ENCODE data around the gene MISFA. TPM values are rescaled to one million over a fixed set of nuclear protein-coding genes. Genes with fewer than 3 reads are reported as not detected.

MISFA gene
- total RNA-seq (1 to 10 TPM in 1 of 5 experiments, under 1 TPM in 1, not detected in 3; 0.75 to 2.2 TPM), polyA plus RNA-seq (under 1 TPM; 0.21 to 0.41 TPM), total RNA-seq (not detected)

DNA sequence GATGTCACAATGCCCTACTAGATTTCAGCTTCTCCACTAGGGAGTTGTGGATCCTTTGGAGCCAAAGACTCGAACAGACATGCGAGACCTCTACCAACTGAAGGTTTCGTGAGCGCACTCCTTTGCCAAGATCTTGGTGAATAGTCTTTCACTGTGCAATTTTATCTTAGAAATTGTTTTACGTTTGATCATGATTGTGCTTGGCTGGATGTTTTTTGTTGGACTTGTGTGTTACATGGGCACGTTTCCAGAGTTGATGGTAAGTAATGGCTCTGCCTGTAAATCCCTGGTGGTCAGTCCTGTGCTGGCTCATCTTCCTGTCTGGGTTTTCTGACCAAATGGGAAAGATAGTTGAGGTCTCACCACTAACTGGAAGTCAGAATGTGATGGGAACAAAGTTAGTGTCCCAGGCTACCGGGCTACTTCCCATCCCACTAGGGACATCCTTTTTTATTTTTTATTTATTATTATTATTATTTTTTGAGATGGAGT is at the start of gene MISFA:
MISFA (plus strand) TSS at position 51 of the 492 bp plus-strand sequence; CDS start at position 191, 140 bp downstream.
- no peaks in the 10 kb centered on the region for H3K9me3 ChIP-seq (ENCODE audit: control insufficient read depth in 2 of 3, low read length in 3 of 3)
- H3K4me3 ChIP-seq (ENCODE audit: low read length), result no peak within 1 kb of the TSS
- Mint-ChIP-seq H3K4me3 (no peak within 1 kb of the TSS), H3K27me3 (no peaks in the 10 kb centered on the region), H3K27ac (no peak within 1 kb of the TSS), H3K36me3 (peaks cover 0 to 5% (median 0%) of the 10 kb centered on the region in 5 donors), H3K9me3 (peaks cover 0 to 2% (median 0%) of the 10 kb centered on the region in 11 donors), H3K4me1 (peaks cover 0 to 2% (median 0%) of the 10 kb centered on the region in 7 donors)
- ChIA-PET POLR2A (no interaction called here), CTCF (no interaction called here)
- ATAC-seq, result no peak
- no peaks in the 10 kb centered on the region for H3K36me3 ChIP-seq (ENCODE audit: control insufficient read depth in 2 of 3, insufficient read depth in 3 of 3, low read length in 3 of 3)
- no peaks in the 10 kb centered on the region for H3K4me1 ChIP-seq (ENCODE audit: control insufficient read depth in 2 of 2, insufficient read depth in 2 of 2, low read length in 2 of 2)
- DNase-seq, result no peak
- H3K27ac ChIP-seq (ENCODE audit: low read depth, low read length), result no peak within 1 kb of the TSS
- intact Hi-C loops (cut with micrococcal nuclease), result no loop called here
- no peaks in the 10 kb centered on the region for H3K27me3 ChIP-seq (ENCODE audit: control insufficient read depth in 2 of 2, insufficient read depth in 2 of 2, low read length in 2 of 2)

GRCh38 chr11:18563090-18563730 is 36.4 kb upstream of the MISFA start:
- Mint-ChIP-seq H3K9me3 (no peaks in the 10 kb centered on the region), H3K4me3 (no peak overlapping the region), H3K4me1 (no peaks in the 10 kb centered on the region), H3K27me3 (no peaks in the 10 kb centered on the region), H3K27ac (no peak overlapping the region), H3K36me3 (peaks cover 0 to 8% (median 6%) of the 10 kb centered on the region in 5 donors)
- ATAC-seq, result no peak
- Histone ChIP-seq H3K9me3 (ENCODE audit: control insufficient read depth in 2 of 3, low read length in 3 of 3) (no peaks in the 10 kb centered on the region), H3K27me3 (ENCODE audit: control insufficient read depth in 2 of 2, insufficient read depth in 2 of 2, low read length in 2 of 2) (no peaks in the 10 kb centered on the region), H3K36me3 (ENCODE audit: control insufficient read depth in 2 of 3, insufficient read depth in 3 of 3, low read length in 3 of 3) (no peaks in the 10 kb centered on the region), H3K27ac (ENCODE audit: low read depth, low read length) (no peak overlapping the region), H3K4me3 (ENCODE audit: low read length) (no peak overlapping the region), H3K4me1 (ENCODE audit: control insufficient read depth in 2 of 2, insufficient read depth in 2 of 2, low read length in 2 of 2) (no peaks in the 10 kb centered on the region)
- ChIA-PET CTCF (no interaction called here), POLR2A (interaction anchor here (0.7 kb wide), 1 partner anchor 117 kb away, joined by 7 read pairs; no protein-coding TSS in a partner anchor)
- no peak for DNase-seq
- intact Hi-C loops (cut with micrococcal nuclease), result no loop called here

DNA sequence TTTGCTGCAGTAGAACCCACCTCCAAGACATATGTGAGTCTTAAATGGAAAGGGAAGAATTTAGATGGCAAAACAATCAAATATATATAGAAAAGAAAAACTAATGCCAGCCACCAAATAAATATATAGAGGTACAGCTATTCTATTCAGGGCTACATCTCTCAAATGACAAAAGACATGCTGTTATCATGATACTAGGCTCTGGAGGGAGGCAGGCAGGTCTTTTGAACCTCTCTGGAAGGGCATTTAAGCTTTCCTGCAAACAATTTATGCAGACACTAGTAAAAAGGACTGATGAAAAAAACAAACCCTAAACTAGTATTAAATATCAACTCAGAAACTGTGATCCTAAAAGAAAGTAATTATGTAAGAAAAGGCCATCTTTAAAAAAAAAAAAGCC is 35.4 kb upstream of the MISFA start:
- Mint-ChIP-seq H3K27ac (peak overlapping the region in 2 of 9 donors; percentile 19 to 31), H3K4me3 (no peak overlapping the region), H3K36me3 (peaks cover 0 to 8% (median 6%) of the 10 kb centered on the region in 5 donors), H3K4me1 (no peaks in the 10 kb centered on the region), H3K9me3 (no peaks in the 10 kb centered on the region), H3K27me3 (no peaks in the 10 kb centered on the region)
- Histone ChIP-seq H3K27me3 (ENCODE audit: control insufficient read depth in 2 of 2, insufficient read depth in 2 of 2, low read length in 2 of 2) (no peaks in the 10 kb centered on the region), H3K27ac (ENCODE audit: low read depth, low read length) (no peak overlapping the region), H3K4me3 (ENCODE audit: low read length) (no peak overlapping the region), H3K9me3 (ENCODE audit: control insufficient read depth in 2 of 3, low read length in 3 of 3) (no peaks in the 10 kb centered on the region), H3K36me3 (ENCODE audit: control insufficient read depth in 2 of 3, insufficient read depth in 3 of 3, low read length in 3 of 3) (no peaks in the 10 kb centered on the region), H3K4me1 (ENCODE audit: control insufficient read depth in 2 of 2, insufficient read depth in 2 of 2, low read length in 2 of 2) (no peaks in the 10 kb centered on the region)
- intact Hi-C loops (cut with micrococcal nuclease), result no loop called here
- ChIA-PET POLR2A (no interaction called here), CTCF (no interaction called here)
- no peak for DNase-seq
- ATAC-seq, result no peak

DNA sequence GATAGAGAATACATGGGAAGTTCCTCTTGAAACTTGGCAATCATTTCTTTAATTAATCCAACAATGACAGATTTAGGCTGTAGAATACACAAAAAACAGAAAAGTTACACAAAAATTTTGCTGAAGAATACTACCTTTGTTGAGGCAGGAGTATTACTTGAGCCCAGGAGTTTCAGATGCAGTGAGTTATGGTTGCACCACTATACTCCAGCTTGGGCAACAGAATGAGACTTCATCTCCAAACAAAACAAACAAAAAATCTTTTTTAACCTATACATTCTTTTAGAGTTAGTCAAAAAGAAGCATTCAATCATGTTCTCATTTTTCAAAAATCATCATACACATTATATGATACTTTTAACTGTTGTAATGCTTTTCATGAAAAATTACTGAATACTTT is 33.2 kb upstream of the MISFA start:
- Histone ChIP-seq H3K36me3 (ENCODE audit: control insufficient read depth in 2 of 3, insufficient read depth in 3 of 3, low read length in 3 of 3) (no peaks in the 10 kb centered on the region), H3K27me3 (ENCODE audit: control insufficient read depth in 2 of 2, insufficient read depth in 2 of 2, low read length in 2 of 2) (no peaks in the 10 kb centered on the region), H3K27ac (ENCODE audit: low read depth, low read length) (no peak overlapping the region), H3K9me3 (ENCODE audit: control insufficient read depth in 2 of 3, low read length in 3 of 3) (no peaks in the 10 kb centered on the region), H3K4me3 (ENCODE audit: low read length) (no peak overlapping the region), H3K4me1 (ENCODE audit: control insufficient read depth in 2 of 2, insufficient read depth in 2 of 2, low read length in 2 of 2) (no peaks in the 10 kb centered on the region)
- no peak for ATAC-seq
- Mint-ChIP-seq H3K4me3 (no peak overlapping the region), H3K4me1 (peaks cover 0 to 2% (median 0%) of the 10 kb centered on the region in 7 donors), H3K27ac (no peak overlapping the region), H3K27me3 (no peaks in the 10 kb centered on the region), H3K9me3 (no peaks in the 10 kb centered on the region), H3K36me3 (peaks cover 0 to 15% (median 4%) of the 10 kb centered on the region in 5 donors)
- no peak for DNase-seq
- intact Hi-C loops (cut with micrococcal nuclease), result no loop called here
- ChIA-PET POLR2A (no interaction called here), CTCF (no interaction called here)

GRCh38 chr11:18567081-18567480 is 32.5 kb upstream of the MISFA start:
- no peaks in the 10 kb centered on the region for H3K4me1 ChIP-seq (ENCODE audit: control insufficient read depth in 2 of 2, insufficient read depth in 2 of 2, low read length in 2 of 2)
- H3K27ac ChIP-seq (ENCODE audit: low read depth, low read length), result no peak overlapping the region
- no peaks in the 10 kb centered on the region for H3K27me3 ChIP-seq (ENCODE audit: control insufficient read depth in 2 of 2, insufficient read depth in 2 of 2, low read length in 2 of 2)
- H3K36me3 ChIP-seq (ENCODE audit: control insufficient read depth in 2 of 3, insufficient read depth in 3 of 3, low read length in 3 of 3), result no peaks in the 10 kb centered on the region
- DNase-seq (no peak), ATAC-seq (no peak)
- no peaks in the 10 kb centered on the region for H3K9me3 ChIP-seq (ENCODE audit: control insufficient read depth in 2 of 3, low read length in 3 of 3)
- ChIA-PET POLR2A (no interaction called here), CTCF (interaction anchor here (0.6 kb wide), 1 partner anchor 113 kb away, joined by 6 read pairs; no protein-coding TSS in a partner anchor)
- Mint-ChIP-seq H3K4me1 (peaks cover 0 to 4% (median 0%) of the 10 kb centered on the region in 7 donors), H3K9me3 (no peaks in the 10 kb centered on the region), H3K27ac (no peak overlapping the region), H3K27me3 (no peaks in the 10 kb centered on the region), H3K36me3 (peaks cover 0 to 20% (median 5%) of the 10 kb centered on the region in 5 donors), H3K4me3 (no peak overlapping the region)
- intact Hi-C loops (cut with micrococcal nuclease), result no loop called here
- no peak overlapping the region for H3K4me3 ChIP-seq (ENCODE audit: low read length)

DNA sequence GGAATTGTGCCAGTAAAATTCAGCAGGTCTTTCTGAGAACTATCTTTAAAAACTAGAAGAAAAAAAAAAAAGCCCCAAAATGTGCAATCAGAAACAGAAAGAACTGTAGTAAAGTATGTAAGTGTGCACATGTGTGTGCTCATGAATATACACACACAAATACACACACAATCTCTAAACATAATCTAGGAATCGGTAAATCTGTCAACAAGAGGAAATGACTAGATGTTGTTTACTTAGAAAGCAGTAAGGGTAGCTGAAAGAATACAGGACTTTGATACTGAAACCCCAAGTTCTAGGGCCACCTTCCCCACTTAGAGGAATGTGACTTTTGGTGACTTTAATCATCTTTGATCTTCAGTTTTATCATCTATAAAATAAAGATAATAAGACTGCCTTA is 24.2 kb upstream of the MISFA start:
- Mint-ChIP-seq H3K27ac (peak overlapping the region in 1 of 9 donors; percentile 5), H3K4me1 (peaks cover 0 to 43% (median 6%) of the 10 kb centered on the region in 7 donors), H3K36me3 (peaks cover 0 to 39% (median 15%) of the 10 kb centered on the region in 5 donors), H3K9me3 (no peaks in the 10 kb centered on the region), H3K27me3 (no peaks in the 10 kb centered on the region), H3K4me3 (no peak overlapping the region)
- Histone ChIP-seq H3K9me3 (ENCODE audit: control insufficient read depth in 2 of 3, low read length in 3 of 3) (no peaks in the 10 kb centered on the region), H3K4me3 (ENCODE audit: low read length) (no peak overlapping the region), H3K27ac (ENCODE audit: low read depth, low read length) (no peak overlapping the region), H3K36me3 (ENCODE audit: control insufficient read depth in 2 of 3, insufficient read depth in 3 of 3, low read length in 3 of 3) (peaks cover 0 to 6% (median 0%) of the 10 kb centered on the region in 3 experiments), H3K4me1 (ENCODE audit: control insufficient read depth in 2 of 2, insufficient read depth in 2 of 2, low read length in 2 of 2) (no peaks in the 10 kb centered on the region), H3K27me3 (ENCODE audit: control insufficient read depth in 2 of 2, insufficient read depth in 2 of 2, low read length in 2 of 2) (no peaks in the 10 kb centered on the region)
- POLR2A ChIA-PET, result no interaction called here
- CTCF ChIA-PET, result no interaction called here
- ATAC-seq (no peak), DNase-seq (no peak)
- intact Hi-C loops (cut with micrococcal nuclease), result no loop called here

Data from naive thymus-derived CD4-positive, alpha-beta T cell (primary cell).